DLD1 (cell line): ENCODE measurements around the gene CHTF8.

Experiments
- in situ Hi-C: cut with HindIII; loops from 2 replicates; pipeline ENCODE4 v1.10.0; 2017; ENCODE audit warnings: low sequenced_read_pairs

CHTF8 gene

GRCh38 chr16:69114976-69115355, 17.4 kb downstream of the CHTF8 start:
- in situ Hi-C loops, result loop anchor here (25.0 kb wide), 1 partner anchor 203 kb away; no protein-coding TSS in a partner anchor

DNA sequence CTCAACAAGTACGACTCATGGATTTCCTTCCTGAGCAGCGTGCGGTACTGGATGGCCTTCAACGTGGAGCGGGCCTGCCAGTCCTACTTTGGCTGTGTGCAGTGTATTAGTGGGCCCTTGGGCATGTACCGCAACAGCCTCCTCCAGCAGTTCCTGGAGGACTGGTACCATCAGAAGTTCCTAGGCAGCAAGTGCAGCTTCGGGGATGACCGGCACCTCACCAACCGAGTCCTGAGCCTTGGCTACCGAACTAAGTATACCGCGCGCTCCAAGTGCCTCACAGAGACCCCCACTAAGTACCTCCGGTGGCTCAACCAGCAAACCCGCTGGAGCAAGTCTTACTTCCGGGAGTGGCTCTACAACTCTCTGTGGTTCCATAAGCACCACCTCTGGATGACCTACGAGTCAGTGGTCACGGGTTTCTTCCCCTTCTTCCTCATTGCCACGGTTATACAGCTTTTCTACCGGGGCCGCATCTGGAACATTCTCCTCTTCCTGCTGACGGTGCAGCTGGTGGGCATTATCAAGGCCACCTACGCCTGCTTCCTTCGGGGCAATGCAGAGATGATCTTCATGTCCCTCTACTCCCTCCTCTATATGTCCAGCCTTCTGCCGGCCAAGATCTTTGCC, 17.9 kb downstream of the CHTF8 start:
- in situ Hi-C loops, result loop anchor here (25.0 kb wide), 1 partner anchor 202 kb away; no protein-coding TSS in a partner anchor

GRCh38 chr16:69113216-69113615, 19.2 kb downstream of the CHTF8 start:
- in situ Hi-C loops, result loop anchor here (25.0 kb wide), 1 partner anchor 201 kb away; no protein-coding TSS in a partner anchor

GRCh38 chr16:69112285-69113129, 19.9 kb downstream of the CHTF8 start:
- in situ Hi-C loops, result loop anchor here (25.0 kb wide), 1 partner anchor 200 kb away; no protein-coding TSS in a partner anchor

DNA sequence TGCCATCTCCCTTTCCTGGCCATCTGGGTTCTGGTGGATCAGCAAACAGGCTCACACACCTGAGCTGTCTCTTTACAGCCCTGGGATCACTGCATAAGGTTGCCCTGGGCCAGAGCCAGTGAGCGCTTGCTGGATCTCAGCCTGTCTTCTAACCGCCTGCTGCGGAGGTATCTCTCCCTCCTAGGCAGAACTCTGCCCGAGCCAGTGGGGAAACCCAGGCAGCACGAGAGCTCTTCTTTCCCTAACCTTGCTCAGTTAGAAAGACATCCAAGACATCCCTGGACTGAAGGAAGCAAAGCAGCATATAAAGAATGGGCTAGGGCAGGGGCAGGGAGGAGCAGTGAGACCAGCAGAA, 20.5 kb downstream of the CHTF8 start:
- in situ Hi-C loops, result loop anchor here (25.0 kb wide), 1 partner anchor 200 kb away; no protein-coding TSS in a partner anchor

GRCh38 chr16:69111216-69111875, 21.0 kb downstream of the CHTF8 start:
- in situ Hi-C loops, result loop anchor here (25.0 kb wide), 1 partner anchor 199 kb away; no protein-coding TSS in a partner anchor

- in situ Hi-C loops, result loop anchor here (25.0 kb wide), 1 partner anchor 198 kb away; no protein-coding TSS in a partner anchor
These were observed 22.0 kb downstream of the CHTF8 start for GRCh38 chr16:69110406-69110805.

- in situ Hi-C loops, result loop anchor here (25.0 kb wide), 1 partner anchor 197 kb away; no protein-coding TSS in a partner anchor
These were observed 22.7 kb downstream of the CHTF8 start for GRCh38 chr16:69109486-69110270.

DNA sequence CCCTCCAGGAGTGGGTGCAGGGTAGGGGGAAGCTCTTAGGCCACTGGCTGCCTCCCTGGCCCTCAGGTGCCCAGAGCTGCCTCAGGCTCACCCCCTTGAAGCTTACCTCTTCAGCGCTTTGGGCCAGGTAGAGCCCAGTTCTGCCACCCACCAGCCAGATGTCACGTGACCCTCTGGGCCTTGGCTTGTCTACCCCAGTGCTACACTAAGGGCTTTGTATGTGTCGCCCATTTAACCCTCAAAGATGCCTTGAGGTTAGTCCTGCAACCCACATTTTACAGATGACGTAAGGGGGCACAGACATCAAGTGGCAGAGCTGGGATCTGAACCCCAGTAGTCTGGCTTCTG, 23.5 kb downstream of the CHTF8 start:
- in situ Hi-C loops, result loop anchor here (25.0 kb wide), 1 partner anchor 197 kb away; no protein-coding TSS in a partner anchor

GRCh38 chr16:69108064-69108904, 24.1 kb downstream of the CHTF8 start:
- in situ Hi-C loops, result loop anchor here (25.0 kb wide), 1 partner anchor 196 kb away; no protein-coding TSS in a partner anchor

DNA sequence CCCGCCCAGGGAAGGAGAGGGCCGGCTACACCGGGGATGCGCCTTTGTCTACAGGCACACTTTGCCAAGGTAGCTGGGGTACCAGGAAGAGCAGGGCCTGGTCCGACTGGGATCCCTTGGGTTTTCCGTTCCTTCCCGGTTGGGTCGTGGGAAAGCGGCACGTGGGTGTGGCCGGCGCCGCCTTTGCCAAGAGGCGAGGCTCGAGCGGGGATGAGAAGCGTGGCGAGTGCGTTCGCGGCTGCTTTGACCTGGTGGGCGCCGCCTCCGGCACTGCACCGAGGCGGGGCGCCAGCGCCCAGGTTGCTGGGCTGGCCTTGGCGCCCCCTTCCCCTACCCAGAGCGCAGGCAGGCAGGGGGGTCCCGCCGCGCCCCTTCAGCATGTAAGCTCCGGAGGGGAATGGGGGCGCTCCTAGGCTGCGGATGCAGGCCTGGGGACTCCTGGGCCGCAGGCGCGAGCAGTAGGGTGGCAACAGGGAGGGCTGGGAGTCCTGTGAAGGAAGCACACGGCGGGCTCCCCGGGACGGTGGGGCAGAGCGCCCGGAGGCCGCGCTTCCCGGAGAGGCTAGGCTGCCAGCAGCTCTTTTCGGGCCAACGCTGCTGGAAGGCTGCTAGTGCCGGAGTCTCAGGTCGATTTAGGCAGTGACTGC, 24.9 kb downstream of the CHTF8 start:
- in situ Hi-C loops, result loop anchor here (25.0 kb wide), 1 partner anchor 195 kb away; no protein-coding TSS in a partner anchor

- in situ Hi-C loops, result loop anchor here (25.0 kb wide), 1 partner anchor 194 kb away; no protein-coding TSS in a partner anchor
These were observed 25.7 kb downstream of the CHTF8 start for GRCh38 chr16:69106491-69107315.

DNA sequence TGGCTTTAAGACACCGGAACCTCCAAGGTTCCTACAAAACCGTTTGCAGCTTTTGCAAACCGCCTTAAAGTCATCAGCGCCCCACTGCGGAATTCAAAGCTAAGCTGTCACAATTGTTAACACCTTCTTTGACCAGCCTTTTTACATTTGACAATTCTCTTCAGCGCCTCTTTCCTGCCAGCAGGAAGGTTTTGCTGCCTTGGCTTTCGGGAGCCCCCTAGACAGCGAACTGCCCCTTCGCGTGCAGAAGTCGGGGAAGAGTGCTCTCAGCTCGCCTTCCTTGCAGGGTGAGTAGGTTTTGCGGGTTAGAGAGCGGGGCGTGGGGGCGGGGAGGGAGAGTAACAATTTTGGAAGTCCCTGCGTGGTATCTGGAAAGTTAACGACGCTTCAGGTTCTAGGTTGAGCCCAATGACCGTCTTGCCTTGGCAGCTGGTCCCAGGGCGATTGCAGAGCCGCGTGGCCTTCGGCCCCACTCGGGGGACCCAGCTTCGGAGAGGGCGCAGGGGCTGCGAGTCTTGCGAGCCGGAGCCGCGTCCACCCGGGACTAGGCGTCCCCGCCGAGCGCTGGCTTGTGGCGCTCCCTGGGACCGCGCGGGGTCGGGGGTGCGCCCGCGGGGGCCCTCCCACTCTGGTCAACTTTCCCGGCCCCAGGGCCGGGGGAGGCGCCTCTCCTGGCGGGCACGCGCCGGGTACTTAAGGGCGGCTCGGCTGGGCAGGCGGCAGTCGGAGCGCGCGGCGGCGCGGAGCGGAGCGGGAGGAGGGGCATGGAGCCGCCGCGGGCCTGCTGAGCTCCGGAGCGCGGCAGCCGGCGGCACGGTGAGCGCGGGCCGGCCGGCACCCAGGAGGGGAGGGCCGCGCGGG, 26.7 kb downstream of the CHTF8 start, which contains the start of gene HAS3:
Gene HAS3 (plus strand): TSS at position 153 of the 861 bp plus-strand sequence. CDS start 3,743 bp downstream, outside the sequence.
- in situ Hi-C loops, result loop anchor here (25.0 kb wide), 1 partner anchor 193 kb away; no protein-coding TSS in a partner anchor

DNA sequence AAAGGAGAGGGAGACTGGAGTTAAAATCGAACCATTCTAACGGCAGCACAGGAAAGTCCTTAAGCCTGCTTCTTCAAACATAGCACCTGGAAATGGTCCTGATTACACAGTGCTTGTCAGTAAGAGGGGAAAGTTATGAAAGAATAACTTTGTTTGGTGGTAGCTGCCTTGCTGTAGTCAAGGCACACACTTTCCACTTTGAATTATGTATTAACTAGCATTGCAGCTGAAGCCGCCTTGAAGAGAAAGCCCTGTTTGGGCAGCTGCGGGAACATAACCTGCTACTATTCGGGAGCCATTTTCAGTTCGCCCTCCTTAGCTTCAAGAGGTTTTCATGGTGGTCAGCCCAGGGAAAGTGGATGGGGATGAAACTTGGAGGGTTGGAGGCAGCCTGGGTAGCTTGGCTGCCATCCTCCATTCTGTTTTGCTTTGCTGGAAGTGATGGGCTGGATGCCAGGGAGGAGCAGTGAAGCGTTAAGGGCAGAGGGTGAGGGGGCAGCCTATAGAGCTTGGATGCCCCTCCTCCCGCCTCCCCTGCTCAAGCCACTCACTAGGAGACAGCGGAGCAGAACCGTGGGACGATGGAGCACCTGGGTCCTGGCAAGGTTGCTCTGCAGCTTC, 32.2 kb downstream of the CHTF8 start:
- in situ Hi-C loops, result loop anchor here (25.0 kb wide), 1 partner anchor 188 kb away; no protein-coding TSS in a partner anchor

DNA sequence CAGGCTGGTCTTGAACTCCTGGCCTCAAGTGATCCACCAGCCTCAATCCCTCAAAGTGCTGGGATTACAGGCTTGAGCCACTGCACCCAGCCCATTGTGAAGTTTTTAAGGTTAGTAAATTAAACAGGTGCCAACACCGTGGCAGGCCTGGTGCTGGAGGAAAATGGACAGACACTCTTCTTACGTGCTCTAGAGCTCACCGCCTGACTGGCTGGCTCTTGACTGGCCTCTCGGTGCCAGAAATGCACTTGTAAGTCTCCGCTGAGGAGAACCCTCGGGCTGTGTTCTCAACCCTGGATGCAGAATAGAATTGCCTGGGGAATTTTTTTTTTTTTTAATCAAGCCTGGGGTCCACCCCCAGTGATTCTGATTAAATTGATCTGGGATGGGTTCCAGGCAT, 37.2 kb downstream of the CHTF8 start:
- in situ Hi-C loops, result no loop called here

GRCh38 chr16:69094501-69094900, 37.9 kb downstream of the CHTF8 start:
- in situ Hi-C loops, result no loop called here
